Esophagus squamous epithelium (tissue), 5 donors: ENCODE measurements around the gene AIP. TPM values are rescaled to one million over a fixed set of nuclear protein-coding genes. Genes with fewer than 3 reads are reported as not detected.

Source experiments
- DNase-seq: peaks from one replicate; lab custom pipeline; 2025; lab: John Stamatoyannopoulos, UW
- H3K27ac ChIP-seq, 4 donors: fragments of 200-600 bp; sonication (generic); one replicate each; pipeline ENCODE4 v1.5.1; 2016 to 2019; ENCODE audit warnings: mild to moderate bottlenecking in 1 of 4
- H3K27me3 ChIP-seq, 4 donors: fragments of 200-600 bp; sonication (generic); 1 replicate in 3 of 4; 2 replicates in 1 of 4; pipeline versions ENCODE4 v1.5.1 to v1.6.0; 2017 to 2021; ENCODE audit warnings: antibody characterized with exemption in 1 of 4
- H3K36me3 ChIP-seq, 3 donors: fragments of 200-600 bp; sonication (generic); one replicate each; pipeline ENCODE4 v1.5.1; 2016 to 2019
- H3K4me1 ChIP-seq, 3 donors: fragments of 200-600 bp; sonication (generic); one replicate each; pipeline ENCODE4 v1.5.1; 2017 to 2019
- H3K4me3 ChIP-seq, 4 donors: fragments of 200-600 bp; sonication (generic); 1 replicate in 3 of 4; 2 replicates in 1 of 4; pipeline ENCODE4 v1.5.1; 2016 to 2019; ENCODE audit warnings: mild to moderate bottlenecking in 2 of 4, moderate library complexity in 1 of 4
- H3K9me3 ChIP-seq, 3 donors: fragments of 200-600 bp; sonication (generic); one replicate each; pipeline ENCODE4 v1.5.1; 2016 to 2019
- POLR2A ChIP-seq, 4 donors: fragments of 450-650 bp; IDR thresholded peaks; one replicate each; pipeline ENCODE4 v1.6.1; 2017; ENCODE audit warnings: antibody characterized with exemption in 4 of 4, mild to moderate bottlenecking in 4 of 4, moderate library complexity in 3 of 4
- WGBS, 2 donors: methylation state at CpG; one replicate each; pipeline ENCODE4 v1.1.5; 2018; 5-methylcytosine and 5-hydroxymethylcytosine counted together
- intact Hi-C: fragments of 100-400 bp; cut with DNase I; formaldehyde crosslinking; loops from one replicate; pipeline ENCODE4 v1.15.0; 2022
- total RNA-seq, 4 donors: library from RNA; depleted of rRNA; stranded (reverse); fragments of >200 nt; gene quantifications; one replicate each; pipeline ENCODE4 v1.1.0, GENCODE V29; 2016
- TF ChIP-seq, protein P1 (sequence below), 6 experiments: fragments of 450-650 bp in 4 of 6; fragments of 200-600 bp in 2 of 6; sonication (generic) in 2 of 6; IDR thresholded peaks; one replicate each; pipeline ENCODE4 v1.5.1; 2016 to 2019; ENCODE audit warnings: antibody characterized with exemption in 6 of 6, mild to moderate bottlenecking in 4 of 6, moderate library complexity in 4 of 6
- donor health status: DM: yes; HTN: yes; CAD: no.

Gene AIP
- total RNA-seq, 4 donors from 2014 or later: 16.8 to 63.3 (median 28.3) TPM

GRCh38 chr11:67449116-67449844, 33.5 kb upstream of the AIP start:
- H3K4me3 ChIP-seq: no peak overlapping the region
- 54 to 62% methylated on average over 7 to 9 of the region's 9 CpGs for WGBS, 2 donors
- H3K27me3 ChIP-seq: no peaks in the 10 kb centered on the region
- intact Hi-C loops: no loop called here
- no peaks in the 10 kb centered on the region for H3K9me3 ChIP-seq
- no peak overlapping the region for H3K27ac ChIP-seq
- DNase-seq: no peak
- TF ChIP-seq, protein P1, sequence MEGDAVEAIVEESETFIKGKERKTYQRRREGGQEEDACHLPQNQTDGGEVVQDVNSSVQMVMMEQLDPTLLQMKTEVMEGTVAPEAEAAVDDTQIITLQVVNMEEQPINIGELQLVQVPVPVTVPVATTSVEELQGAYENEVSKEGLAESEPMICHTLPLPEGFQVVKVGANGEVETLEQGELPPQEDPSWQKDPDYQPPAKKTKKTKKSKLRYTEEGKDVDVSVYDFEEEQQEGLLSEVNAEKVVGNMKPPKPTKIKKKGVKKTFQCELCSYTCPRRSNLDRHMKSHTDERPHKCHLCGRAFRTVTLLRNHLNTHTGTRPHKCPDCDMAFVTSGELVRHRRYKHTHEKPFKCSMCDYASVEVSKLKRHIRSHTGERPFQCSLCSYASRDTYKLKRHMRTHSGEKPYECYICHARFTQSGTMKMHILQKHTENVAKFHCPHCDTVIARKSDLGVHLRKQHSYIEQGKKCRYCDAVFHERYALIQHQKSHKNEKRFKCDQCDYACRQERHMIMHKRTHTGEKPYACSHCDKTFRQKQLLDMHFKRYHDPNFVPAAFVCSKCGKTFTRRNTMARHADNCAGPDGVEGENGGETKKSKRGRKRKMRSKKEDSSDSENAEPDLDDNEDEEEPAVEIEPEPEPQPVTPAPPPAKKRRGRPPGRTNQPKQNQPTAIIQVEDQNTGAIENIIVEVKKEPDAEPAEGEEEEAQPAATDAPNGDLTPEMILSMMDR (IDR thresholded peaks at IDR 0.05): no peak
- no peak for TF ChIP-seq POLR2A (IDR thresholded peaks at IDR 0.05)
- H3K4me1 ChIP-seq: peaks cover under 1 to 30% (median 7%) of the 10 kb centered on the region in 3 donors
- no peaks in the 10 kb centered on the region for H3K36me3 ChIP-seq

DNA sequence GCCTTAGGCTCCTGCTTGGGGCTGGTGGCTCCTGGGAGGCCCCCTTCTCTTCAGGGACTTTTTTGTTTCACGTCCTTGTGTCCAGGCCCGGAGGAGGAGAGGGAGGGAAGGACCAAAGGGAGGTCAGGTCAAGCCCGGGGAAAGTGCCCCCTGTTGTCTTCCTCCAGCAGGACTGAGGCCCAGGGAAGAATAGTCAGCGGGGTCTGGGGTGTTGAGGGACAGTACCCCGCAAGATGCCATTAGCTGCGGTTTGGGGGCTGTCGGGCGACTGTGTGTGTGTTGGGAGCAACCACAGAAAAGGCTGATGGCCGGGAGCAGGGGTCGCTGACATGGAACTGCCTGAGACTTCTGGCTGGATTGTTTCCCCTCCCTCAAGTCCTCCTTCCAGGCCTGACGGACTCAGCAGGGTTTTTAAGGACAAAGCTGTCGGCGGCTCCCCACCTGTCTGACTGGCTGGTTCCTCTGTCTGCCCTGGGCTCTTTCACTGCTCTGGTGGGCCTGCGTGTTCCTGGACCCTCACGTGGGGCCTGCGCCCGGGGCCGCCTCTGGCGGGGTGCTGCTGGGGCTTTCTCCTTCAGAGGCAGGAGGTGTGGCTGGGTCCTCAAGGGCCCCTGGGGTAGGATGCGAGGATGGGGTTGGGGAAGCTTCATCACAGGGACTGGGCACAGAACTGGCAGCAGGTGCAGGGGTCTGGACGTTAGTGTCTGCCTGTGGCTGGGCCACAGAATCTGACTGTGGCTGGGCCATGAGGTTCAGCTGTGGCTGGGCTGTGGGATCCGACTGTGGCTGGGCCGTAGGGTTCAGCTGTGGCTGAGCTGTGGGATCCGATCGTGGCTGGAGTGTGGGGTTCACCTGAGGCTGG, 31.8 kb upstream of the AIP start:
- TF ChIP-seq, protein P1 (IDR thresholded peaks at IDR 0.05): no peak
- TF ChIP-seq POLR2A (IDR thresholded peaks at IDR 0.05): no peak
- DNase-seq: no peak

GRCh38 chr11:67451658-67451976, 31.2 kb upstream of the AIP start:
- peaks cover 0 to 17% (median 0%) of the 10 kb centered on the region in 3 donors for H3K4me1 ChIP-seq
- H3K9me3 ChIP-seq: no peaks in the 10 kb centered on the region
- intact Hi-C loops: no loop called here
- H3K27ac ChIP-seq: peak overlapping the region in 2 of 4 donors; percentile 54 to 67
- no peak for TF ChIP-seq POLR2A (IDR thresholded peaks at IDR 0.05)
- TF ChIP-seq, protein P1 (IDR thresholded peaks at IDR 0.05): no peak
- H3K4me3 ChIP-seq: no peak overlapping the region
- no peak for DNase-seq
- no peaks in the 10 kb centered on the region for H3K36me3 ChIP-seq
- no peaks in the 10 kb centered on the region for H3K27me3 ChIP-seq
- WGBS, 2 donors: 81 to 100% methylated on average over 3 to 4 of the region's 14 CpGs

More for the DNA sequence above, 31.8 kb upstream of the AIP start:
- Histone ChIP-seq H3K27ac (no peak overlapping the region), H3K4me1 (peaks cover 0 to 17% (median 0%) of the 10 kb centered on the region in 3 donors), H3K9me3 (no peaks in the 10 kb centered on the region), H3K27me3 (no peaks in the 10 kb centered on the region), H3K36me3 (no peaks in the 10 kb centered on the region), H3K4me3 (no peak overlapping the region)
- WGBS, 2 donors: 87 to 98% methylated on average over 7 to 12 of the region's 25 CpGs
- intact Hi-C loops: no loop called here

DNA sequence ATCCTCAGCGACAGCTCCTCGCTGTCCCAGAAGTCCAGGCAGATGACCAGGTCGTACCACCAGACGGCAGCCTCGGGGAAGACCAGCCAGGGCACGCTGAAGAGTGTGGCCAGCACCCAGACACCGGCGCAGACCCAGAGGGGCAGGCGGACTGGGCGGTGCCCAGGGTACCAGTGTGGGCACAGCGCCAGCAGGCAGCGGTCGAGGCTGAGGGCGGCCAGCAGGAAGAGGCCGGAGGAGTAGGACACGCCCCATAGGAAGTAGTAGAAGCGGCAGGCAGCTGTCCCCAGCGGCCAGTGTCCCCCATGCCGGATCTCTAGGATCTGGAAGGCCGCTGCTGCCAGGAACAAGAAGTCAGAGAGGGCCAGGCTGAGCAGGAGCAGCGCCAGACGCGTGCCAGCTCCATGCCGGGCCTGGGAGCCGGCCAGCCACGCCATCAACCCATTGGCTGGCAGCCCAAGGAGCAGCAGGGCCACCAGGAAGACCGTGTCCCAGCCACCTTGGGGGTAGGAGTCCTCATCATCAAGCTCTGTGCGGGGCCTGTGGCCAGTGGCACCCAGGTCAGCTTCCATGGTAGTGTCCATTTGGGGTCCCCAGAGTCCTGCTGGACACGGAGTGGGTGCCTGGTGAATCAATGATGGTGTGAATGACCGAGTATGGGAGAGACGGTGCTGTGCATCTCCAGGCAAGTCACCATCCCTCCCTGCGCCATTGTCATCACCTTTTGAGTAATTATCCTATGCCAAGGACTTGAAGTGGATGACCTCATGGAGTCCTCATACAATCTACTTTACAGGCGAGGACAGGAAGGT, 30.5 kb upstream of the AIP start, which contains the start of gene GPR152:
Gene GPR152 (minus strand): TSS at position 589 of the 812 bp plus-strand sequence. CDS start 5 bp downstream, at position 584.
- intact Hi-C loops: no loop called here
- WGBS, 2 donors: 76 to 92% methylated on average over 6 to 23 of the region's 33 CpGs

More for the DNA sequence above, 30.5 kb upstream of the AIP start, which contains the start of gene GPR152:
- DNase-seq: no peak
- H3K27me3 ChIP-seq: no peaks in the 10 kb centered on the region
- TF ChIP-seq POLR2A (IDR thresholded peaks at IDR 0.05): no peak
- TF ChIP-seq, protein P1 (IDR thresholded peaks at IDR 0.05): no peak
- H3K4me3 ChIP-seq: peak within 1 kb of the TSS in 1 of 4 donors; percentile 31
- H3K36me3 ChIP-seq: no peaks in the 10 kb centered on the region
- peaks cover 0 to 17% (median 0%) of the 10 kb centered on the region in 3 donors for H3K4me1 ChIP-seq
- H3K27ac ChIP-seq: peak within 1 kb of the TSS in 2 of 4 donors; percentile 54 to 67
- no peaks in the 10 kb centered on the region for H3K9me3 ChIP-seq
